Kidney epithelial cell (primary cell): ENCODE results near the gene TCP11. TPM values are rescaled to one million over a fixed set of nuclear protein-coding genes. Genes with fewer than 3 reads are reported as not detected.

Source experiments
- DNase-seq: peaks from one replicate; pipeline ENCODE4 v3.0.0-alpha.2; 2010; ENCODE audit warnings: low read depth
- H3K27me3 ChIP-seq: 2 replicates; pipeline ENCODE4 v1.6.0; 2011; ENCODE audit warnings: low read length; ENCODE audit not compliant: control insufficient read depth, insufficient read depth
- H3K36me3 ChIP-seq: 2 replicates; pipeline ENCODE4 v1.5.1; 2011; ENCODE audit warnings: low read length; ENCODE audit not compliant: control insufficient read depth, insufficient read depth
- H3K4me3 ChIP-seq: 2 replicates; pipeline ENCODE4 v1.5.1; 2011; ENCODE audit warnings: low read depth, mild to moderate bottlenecking, control low read depth, low read length
- total RNA-seq: library from RNA; depleted of rRNA; stranded (reverse); fragments of >200 nt; gene quantifications from 2 replicates; pipeline ENCODE4 v1.2.3, GENCODE V29; 2015
- TF ChIP-seq, protein P1 (sequence below): IDR thresholded peaks from 2 replicates; pipeline ENCODE4 v1.5.1; 2011; ENCODE audit warnings: mild to moderate bottlenecking, moderate library complexity, low read length, control low read depth, inconsistent platforms; ENCODE audit not compliant: insufficient read depth, poor library complexity, severe bottlenecking

Gene TCP11
- total RNA-seq, 1 donor from 2014 or later, result not detected

DNA sequence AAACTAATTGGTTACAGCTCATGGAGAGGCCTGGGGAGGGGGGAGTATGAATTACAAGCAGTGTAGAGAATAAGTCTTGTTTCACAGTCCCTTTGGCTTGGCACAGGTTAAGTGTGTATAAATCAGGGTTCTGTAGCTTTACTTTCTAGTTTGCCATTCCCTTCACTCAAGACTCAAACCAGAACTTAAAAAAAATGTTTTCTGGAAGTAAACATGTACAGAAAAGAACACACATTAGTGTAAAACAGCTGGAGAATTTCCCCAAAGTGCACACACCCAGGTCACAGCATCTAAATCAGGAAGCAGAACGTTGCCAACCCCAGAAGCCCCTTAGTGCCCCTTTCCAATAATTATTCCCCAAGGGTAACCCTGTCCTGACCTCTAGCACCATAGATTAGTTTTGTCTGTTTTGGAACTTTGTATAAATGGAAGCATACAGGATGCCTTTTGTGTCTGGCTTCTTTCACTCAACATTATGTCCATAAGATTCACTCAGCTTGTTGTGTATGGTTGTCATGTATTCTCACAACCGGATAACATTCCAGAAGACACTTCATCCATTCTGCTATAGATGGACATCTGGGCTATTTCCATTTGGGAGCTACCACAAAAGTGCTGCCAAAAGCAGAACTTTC, 38.9 kb upstream of the TCP11 start:
- TF ChIP-seq, protein P1, sequence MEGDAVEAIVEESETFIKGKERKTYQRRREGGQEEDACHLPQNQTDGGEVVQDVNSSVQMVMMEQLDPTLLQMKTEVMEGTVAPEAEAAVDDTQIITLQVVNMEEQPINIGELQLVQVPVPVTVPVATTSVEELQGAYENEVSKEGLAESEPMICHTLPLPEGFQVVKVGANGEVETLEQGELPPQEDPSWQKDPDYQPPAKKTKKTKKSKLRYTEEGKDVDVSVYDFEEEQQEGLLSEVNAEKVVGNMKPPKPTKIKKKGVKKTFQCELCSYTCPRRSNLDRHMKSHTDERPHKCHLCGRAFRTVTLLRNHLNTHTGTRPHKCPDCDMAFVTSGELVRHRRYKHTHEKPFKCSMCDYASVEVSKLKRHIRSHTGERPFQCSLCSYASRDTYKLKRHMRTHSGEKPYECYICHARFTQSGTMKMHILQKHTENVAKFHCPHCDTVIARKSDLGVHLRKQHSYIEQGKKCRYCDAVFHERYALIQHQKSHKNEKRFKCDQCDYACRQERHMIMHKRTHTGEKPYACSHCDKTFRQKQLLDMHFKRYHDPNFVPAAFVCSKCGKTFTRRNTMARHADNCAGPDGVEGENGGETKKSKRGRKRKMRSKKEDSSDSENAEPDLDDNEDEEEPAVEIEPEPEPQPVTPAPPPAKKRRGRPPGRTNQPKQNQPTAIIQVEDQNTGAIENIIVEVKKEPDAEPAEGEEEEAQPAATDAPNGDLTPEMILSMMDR, result no peak

DNA sequence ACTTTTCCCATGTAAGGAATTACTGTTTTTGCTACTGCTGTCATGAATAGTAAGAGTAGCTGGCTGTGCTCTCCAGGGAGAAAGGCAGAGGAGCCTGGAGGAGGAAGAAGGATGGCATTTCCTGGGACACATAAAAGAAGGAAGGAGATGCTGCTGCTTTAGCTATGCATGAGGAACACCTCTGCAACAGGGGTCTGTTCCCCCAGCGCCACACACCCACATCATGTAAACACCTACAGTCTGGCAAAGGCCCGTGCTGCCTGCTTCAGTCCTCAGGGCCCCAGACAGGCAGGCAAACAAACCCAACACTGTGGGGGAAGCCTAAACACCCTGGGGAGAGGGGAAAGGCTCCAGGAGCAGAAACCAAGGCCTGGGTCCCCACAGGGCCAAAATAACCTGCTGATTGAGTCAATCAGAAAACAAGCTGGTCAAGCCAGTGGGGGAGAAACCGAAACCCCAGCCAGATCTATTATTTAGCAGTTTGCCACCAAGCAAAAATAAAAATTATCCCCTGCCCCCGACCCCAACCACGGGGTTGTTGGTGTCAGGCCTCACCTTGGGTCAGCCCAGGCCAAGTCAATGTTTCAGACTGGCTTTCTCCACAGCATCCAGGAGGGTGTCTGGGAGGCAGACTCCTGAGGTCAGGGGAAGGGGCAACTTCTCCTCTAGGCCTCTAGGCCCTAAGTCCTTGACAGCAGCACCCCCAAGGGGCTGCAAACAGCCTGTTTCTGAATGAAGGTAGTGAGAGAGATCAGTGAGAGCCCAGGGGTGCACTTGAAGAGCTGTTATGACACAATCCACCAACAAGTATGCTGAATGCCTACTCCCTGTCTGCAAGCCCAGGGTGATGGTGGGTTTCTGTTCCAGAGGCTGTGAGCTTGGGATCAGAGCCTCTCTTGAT, 38.0 kb upstream of the TCP11 start:
- H3K4me3 ChIP-seq, result no peak overlapping the region
- no peaks in the 10 kb centered on the region for H3K36me3 ChIP-seq
- DNase-seq, result no peak
- TF ChIP-seq, protein P1, result no peak
- H3K27me3 ChIP-seq, result no peaks in the 10 kb centered on the region

More for the DNA sequence above, 38.9 kb upstream of the TCP11 start:
- DNase-seq, result no peak
- H3K27me3 ChIP-seq, result no peaks in the 10 kb centered on the region
- no peak overlapping the region for H3K4me3 ChIP-seq
- no peaks in the 10 kb centered on the region for H3K36me3 ChIP-seq

DNA sequence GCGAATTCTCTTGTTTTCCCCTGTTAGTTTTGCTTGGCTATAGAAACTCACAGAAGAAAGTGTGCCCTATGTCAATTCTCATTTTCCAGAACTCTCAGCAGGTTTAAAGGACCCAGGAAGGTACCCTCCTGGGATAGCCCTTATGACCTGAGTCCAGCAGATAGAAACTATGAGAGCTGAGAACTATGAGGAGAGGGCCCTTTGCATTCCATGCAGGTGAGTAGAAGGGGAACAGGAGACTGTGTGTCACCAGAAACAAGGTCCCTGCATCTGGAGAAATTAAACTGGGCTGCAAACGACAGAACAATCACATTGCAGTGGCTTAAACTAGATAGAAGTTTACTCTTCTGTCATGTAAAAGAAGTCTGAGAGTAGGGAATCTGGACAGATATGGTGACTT, 36.9 kb upstream of the TCP11 start:
- TF ChIP-seq, protein P1, result no peak
- H3K4me3 ChIP-seq, result no peak overlapping the region
- no peak for DNase-seq
- no peaks in the 10 kb centered on the region for H3K27me3 ChIP-seq
- no peaks in the 10 kb centered on the region for H3K36me3 ChIP-seq

DNA sequence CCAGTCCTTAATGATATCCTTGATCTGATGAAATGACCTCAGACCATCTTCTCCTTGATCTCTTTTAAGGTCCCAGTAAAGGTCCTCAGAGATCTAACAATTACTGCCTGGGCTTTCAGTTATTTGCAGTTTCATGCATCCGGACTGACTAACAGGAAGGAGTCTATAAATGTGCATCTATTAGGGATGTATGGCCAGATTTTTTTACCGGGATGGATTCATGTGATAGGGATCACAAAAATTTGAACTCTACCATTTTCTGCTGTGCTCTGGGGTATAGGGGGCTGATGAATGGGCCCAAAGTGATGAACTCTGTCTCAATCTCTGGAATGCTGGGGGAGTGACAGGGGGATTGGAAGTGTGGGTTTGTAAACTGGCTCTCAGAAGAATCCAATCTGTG, 36.5 kb upstream of the TCP11 start:
- no peak for DNase-seq
- no peaks in the 10 kb centered on the region for H3K36me3 ChIP-seq
- no peak overlapping the region for H3K4me3 ChIP-seq
- H3K27me3 ChIP-seq, result no peaks in the 10 kb centered on the region
- TF ChIP-seq, protein P1, result no peak

DNA sequence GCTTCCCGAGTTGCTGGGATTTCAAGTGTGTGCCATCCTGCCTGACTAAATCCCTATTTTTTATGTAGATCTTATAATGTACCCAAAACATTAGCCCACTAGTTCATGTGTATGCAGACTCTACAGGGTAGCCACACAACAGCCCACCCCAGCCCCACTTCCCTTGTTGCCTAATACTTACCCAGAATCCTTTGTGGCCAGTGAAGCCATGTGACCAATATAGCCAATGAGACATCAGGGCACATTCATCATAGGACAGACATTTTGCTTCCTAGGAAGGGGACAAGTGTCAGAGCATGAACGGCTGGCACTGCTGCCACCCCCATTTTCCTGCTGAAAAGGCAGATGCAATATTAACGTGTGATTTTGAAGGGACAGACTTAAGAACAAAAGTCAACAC, 36.0 kb upstream of the TCP11 start:
- TF ChIP-seq, protein P1, result no peak
- Histone ChIP-seq H3K36me3 (no peaks in the 10 kb centered on the region), H3K4me3 (no peak overlapping the region), H3K27me3 (no peaks in the 10 kb centered on the region)
- no peak for DNase-seq
